ENCODE results near the gene SLC8A2. TPM values are rescaled to one million over a fixed set of nuclear protein-coding genes. Genes with fewer than 3 reads are reported as not detected.

The SLC8A2 gene
- total and polyA plus RNA-seq, 10 of the 15 experiments (the other 5 are each of a cell fraction or from before 2014, with no cell fraction given), result not detected

DNA sequence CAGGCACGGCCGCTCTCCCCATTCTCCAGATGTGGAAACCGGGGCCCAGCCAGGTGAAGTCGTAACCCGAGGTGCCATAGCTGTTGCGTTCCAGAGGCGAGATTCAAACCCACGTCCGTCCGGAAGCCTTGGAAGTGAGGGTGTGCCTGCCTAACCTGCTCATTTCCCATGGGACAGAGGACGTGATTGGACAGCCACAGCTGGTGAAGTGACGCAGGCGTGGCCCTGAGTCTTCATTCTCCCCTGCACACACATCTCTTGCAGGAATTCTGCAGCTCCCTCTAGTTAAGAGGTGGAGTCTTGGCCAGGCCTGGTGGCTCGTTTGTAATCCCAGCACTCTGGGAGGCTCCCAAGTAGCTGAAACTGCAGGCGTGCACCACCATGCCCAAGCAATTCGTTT is 69.2 kb downstream of the SLC8A2 start:
- no peak overlapping the region for H3K4me3 ChIP-seq
- H3K4me2 ChIP-seq (ENCODE audit: control insufficient read depth, insufficient read depth), result no peak overlapping the region
- FAIRE-seq (no peak), ATAC-seq (no peak), DNase-seq (ENCODE audit: low read depth, low spot score) (no peak)
- TF ChIP-seq, protein P1, sequence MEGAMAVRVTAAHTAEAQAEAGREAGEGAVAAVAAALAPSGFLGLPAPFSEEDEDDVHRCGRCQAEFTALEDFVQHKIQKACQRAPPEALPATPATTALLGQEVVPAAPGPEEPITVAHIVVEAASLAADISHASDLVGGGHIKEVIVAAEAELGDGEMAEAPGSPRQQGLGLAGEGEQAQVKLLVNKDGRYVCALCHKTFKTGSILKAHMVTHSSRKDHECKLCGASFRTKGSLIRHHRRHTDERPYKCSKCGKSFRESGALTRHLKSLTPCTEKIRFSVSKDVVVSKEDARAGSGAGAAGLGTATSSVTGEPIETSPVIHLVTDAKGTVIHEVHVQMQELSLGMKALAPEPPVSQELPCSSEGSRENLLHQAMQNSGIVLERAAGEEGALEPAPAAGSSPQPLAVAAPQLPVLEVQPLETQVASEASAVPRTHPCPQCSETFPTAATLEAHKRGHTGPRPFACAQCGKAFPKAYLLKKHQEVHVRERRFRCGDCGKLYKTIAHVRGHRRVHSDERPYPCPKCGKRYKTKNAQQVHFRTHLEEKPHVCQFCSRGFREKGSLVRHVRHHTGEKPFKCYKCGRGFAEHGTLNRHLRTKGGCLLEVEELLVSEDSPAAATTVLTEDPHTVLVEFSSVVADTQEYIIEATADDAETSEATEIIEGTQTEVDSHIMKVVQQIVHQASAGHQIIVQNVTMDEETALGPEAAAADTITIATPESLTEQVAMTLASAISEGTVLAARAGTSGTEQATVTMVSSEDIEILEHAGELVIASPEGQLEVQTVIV (IDR thresholded peaks at IDR 0.05; ENCODE audit: borderline replicate concordance, partially characterized antibody), result no peak
- TF ChIP-seq RAD21 (IDR thresholded peaks at IDR 0.05; ENCODE audit: insufficient read depth, low read depth, low read length), result no peak
- TF ChIP-seq TARDBP (IDR thresholded peaks at IDR 0.05; ENCODE audit: borderline replicate concordance), result no peak
- no peak for TF ChIP-seq NBN (IDR thresholded peaks at IDR 0.05)
- TF ChIP-seq DPF2 (IDR thresholded peaks at IDR 0.05), result no peak
- no peak for TF ChIP-seq ZNF24 (IDR thresholded peaks at IDR 0.05)
- no peak for TF ChIP-seq STAT1 (conservative IDR thresholded peaks at IDR 0.05)
- TF ChIP-seq SMAD5 (IDR thresholded peaks at IDR 0.05; ENCODE audit: low read depth), result no peak
- H4K20me1 ChIP-seq (ENCODE audit: control insufficient read depth, insufficient read depth), result no peaks in the 10 kb centered on the region
- no peaks in the 10 kb centered on the region for H3K9me3 ChIP-seq (replicated peaks; ENCODE audit: control insufficient read depth, insufficient read depth, low read length)
- SMC1A ChIA-PET (ENCODE audit: uncharacterized antibody, unreplicated experiment), result no interaction called here
- no peak overlapping the region for H3K9ac ChIP-seq (ENCODE audit: control insufficient read depth, insufficient read depth, low read length)
- 19% methylated on average over 16 of the region's 16 CpGs for WGBS (ENCODE audit: insufficient coverage, insufficient replicate concordance, low lambda C conversion rate, missing lambda C conversion rate)
- H3K27me3 ChIP-seq (replicated peaks in 1 of 2; ENCODE audit: control insufficient read depth in 2 of 2, insufficient read depth in 2 of 2, low read length in 1 of 2), result no peaks in the 10 kb centered on the region
- CTCF ChIA-PET, result interaction anchor here (1.2 to 1.8 kb wide), 2 partner anchors 11 to 31 kb away, joined by 3 to 8 read pairs; no protein-coding TSS in a partner anchor
- RAD21 ChIA-PET (ENCODE audit: unreplicated experiment), result no interaction called here
- intact Hi-C loops (cut with micrococcal nuclease; ENCODE audit: unreplicated experiment), result no loop called here
- H3K36me3 ChIP-seq (ENCODE audit: control insufficient read depth in 2 of 2, insufficient read depth in 2 of 2, low read length in 1 of 2), result no peaks in the 10 kb centered on the region
- no peak overlapping the region for H2AFZ ChIP-seq (ENCODE audit: control insufficient read depth, low read depth, low read length)
- no peaks in the 10 kb centered on the region for H3K4me1 ChIP-seq (ENCODE audit: control insufficient read depth, insufficient read depth, low read length)
- POLR2A ChIA-PET, result no interaction called here
- H3K79me2 ChIP-seq (ENCODE audit: control insufficient read depth, insufficient read depth, low read length), result no peaks in the 10 kb centered on the region
- BruUV-seq (replicated peaks), result no TSS peak
- in situ Hi-C loops (cut with MboI), result no loop called here
- no peak overlapping the region for H3K27ac ChIP-seq (ENCODE audit: control insufficient read depth, insufficient read depth)
